SU-DHL-6 (cell line): ENCODE results near the gene EEF1A2.

ENCODE experiments used
- H2AFZ ChIP-seq: fragments of 200-600 bp; sonication (generic); 2 replicates; pipeline ENCODE4 v1.6.1; 2014; ENCODE audit warnings: low read depth, mild to moderate bottlenecking, moderate library complexity, mixed read lengths, antibody characterized with exemption, low read length; ENCODE audit not compliant: severe bottlenecking
- H3F3A ChIP-seq: fragments of 200-600 bp; shearing (Covaris generic); 2 replicates; pipeline ENCODE4 v1.6.0; 2016; ENCODE audit warnings: antibody characterized with exemption, mild to moderate bottlenecking; ENCODE audit not compliant: insufficient read depth
- H3K27ac ChIP-seq: fragments of 200-600 bp; sonication (generic); 2 replicates; pipeline ENCODE4 v1.5.1; 2016; ENCODE audit warnings: low read depth, mild to moderate bottlenecking, low read length, moderate library complexity, mixed read lengths
- H3K27me3 ChIP-seq: fragments of 200-600 bp; sonication (generic), shearing (Covaris generic); 2 replicates; pipeline ENCODE4 v1.6.0; 2014; ENCODE audit warnings: mild to moderate bottlenecking, low read length
- H3K36me3 ChIP-seq: fragments of 200-600 bp; sonication (generic); 2 replicates; pipeline ENCODE4 v1.6.1; 2014; ENCODE audit warnings: mild to moderate bottlenecking, low read length, mixed read lengths
- H3K4me2 ChIP-seq: fragments of 300-600, 200-600 bp; shearing (Covaris generic), sonication (generic); 2 replicates; pipeline ENCODE4 v1.6.0; 2014; ENCODE audit warnings: low read length, low read depth, mild to moderate bottlenecking; ENCODE audit not compliant: poor library complexity, severe bottlenecking
- H3K4me3 ChIP-seq: fragments of 200-600 bp; sonication (generic); 2 replicates; pipeline ENCODE4 v1.5.1; 2014; ENCODE audit warnings: antibody characterized with exemption, low read length, mild to moderate bottlenecking, mixed read lengths; ENCODE audit not compliant: insufficient read depth, poor library complexity, severe bottlenecking
- H3K79me2 ChIP-seq: fragments of 200-600 bp; sonication (generic); 2 replicates; pipeline ENCODE4 v1.6.1; 2014; ENCODE audit warnings: mild to moderate bottlenecking, low read length, moderate library complexity; ENCODE audit not compliant: insufficient read depth
- H3K9ac ChIP-seq: fragments of 200-600 bp; sonication (generic); 2 replicates; pipeline ENCODE4 v1.7.0; 2014; ENCODE audit warnings: mild to moderate bottlenecking, low read length
- H3K9me2 ChIP-seq: fragments of 200-600 bp; sonication (generic); replicated peaks from 2 replicates; pipeline ENCODE4 v1.6.1; 2014; ENCODE audit warnings: low read length; ENCODE audit not compliant: insufficient read depth
- H3K9me3 ChIP-seq: fragments of 200-600 bp; sonication (generic); 2 replicates; pipeline ENCODE4 v1.6.1; 2014; ENCODE audit warnings: low read length, mixed read lengths; ENCODE audit not compliant: insufficient read depth
- H4K20me1 ChIP-seq: fragments of 200-600 bp; sonication (generic); 2 replicates; pipeline ENCODE4 v1.6.1; 2014; ENCODE audit warnings: low read depth, mild to moderate bottlenecking, antibody characterized with exemption, low read length, moderate library complexity, mixed read lengths
- CTCF ChIP-seq: fragments of 200-600 bp; sonication (generic); IDR thresholded peaks from one replicate; pipeline ENCODE4 v1.5.1; 2017; ENCODE audit warnings: antibody characterized with exemption, mild to moderate bottlenecking, low read length, moderate library complexity; ENCODE audit not compliant: insufficient read depth, poor library complexity, severe bottlenecking
- EZH2phosphoT487 ChIP-seq: fragments of 200-600 bp; sonication (generic), shearing (Covaris generic); conservative IDR thresholded peaks from 2 replicates; pipeline ENCODE4 v1.6.1; 2018; ENCODE audit warnings: mild to moderate bottlenecking, antibody characterized with exemption, low read length, moderate library complexity, mixed read lengths

The EEF1A2 gene

GRCh38 chr20:63522091-63522868 lies 23.4 kb upstream of the EEF1A2 start:
- Histone ChIP-seq H3K79me2 (no peaks in the 10 kb centered on the region), H4K20me1 (no peaks in the 10 kb centered on the region), H3K9me3 (no peaks in the 10 kb centered on the region), H3K36me3 (peaks cover 3% of the 10 kb centered on the region; the same call in 1 of the 2 replicates), H3K9ac (no peak overlapping the region), H3K9me2 (no peaks in the 10 kb centered on the region), H3K4me2 (no peak overlapping the region), H3K27me3 (no peaks in the 10 kb centered on the region), H3K27ac (no peak overlapping the region), H3K4me3 (no peak overlapping the region), H3F3A (0 out of 2 replicates have a peak, but pooled peaks cover 3% of the 10 kb centered on the region), H2AFZ (no peak overlapping the region)
- TF ChIP-seq EZH2phosphoT487: no peak
- TF ChIP-seq CTCF: no peak

DNA sequence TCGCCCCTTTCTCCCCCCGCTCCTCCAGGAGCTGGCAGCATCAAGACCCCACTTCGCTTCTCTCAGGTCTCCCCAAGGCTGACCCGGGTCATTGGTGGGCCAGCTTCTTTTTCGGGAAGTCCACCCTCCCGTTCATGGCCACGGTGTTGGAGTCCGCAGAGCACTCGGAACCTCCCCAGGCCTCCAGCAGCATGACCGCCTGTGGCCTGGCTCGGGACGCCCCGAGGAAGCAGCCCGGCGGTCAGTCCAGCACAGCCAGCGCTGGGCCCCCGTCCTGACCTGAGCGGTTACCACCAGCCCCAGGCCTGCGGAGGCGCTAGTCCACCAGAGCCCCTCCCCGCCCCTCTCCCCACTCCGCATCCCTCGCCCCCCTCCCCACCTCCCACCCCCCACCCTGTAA lies 22.7 kb upstream of the EEF1A2 start:
- H3K9me3 ChIP-seq: no peaks in the 10 kb centered on the region
- H3K4me3 ChIP-seq: peak overlapping the region; percentile 79
- H3K36me3 ChIP-seq: peaks cover 3% of the 10 kb centered on the region; the same call in 1 of the 2 replicates
- H3K9ac ChIP-seq: peak overlapping the region; percentile 67
- H3K79me2 ChIP-seq: no peaks in the 10 kb centered on the region
- no peaks in the 10 kb centered on the region for H3K9me2 ChIP-seq
- no peaks in the 10 kb centered on the region for H3K27me3 ChIP-seq
- 0 out of 2 replicates have a peak, but pooled peaks cover 3% of the 10 kb centered on the region for H3F3A ChIP-seq
- H3K4me2 ChIP-seq: peak overlapping the region; percentile 72
- no peak overlapping the region for H3K27ac ChIP-seq
- TF ChIP-seq EZH2phosphoT487 (no peak), CTCF (no peak)
- H2AFZ ChIP-seq: no peak overlapping the region
- H4K20me1 ChIP-seq: no peaks in the 10 kb centered on the region

- H3K4me3 ChIP-seq: peak overlapping the region; percentile 79
- no peak overlapping the region for H2AFZ ChIP-seq
- peaks cover 3% of the 10 kb centered on the region; the same call in 1 of the 2 replicates for H3K36me3 ChIP-seq
- no peaks in the 10 kb centered on the region for H3K27me3 ChIP-seq
- no peaks in the 10 kb centered on the region for H3K9me3 ChIP-seq
- peak overlapping the region; percentile 72 for H3K4me2 ChIP-seq
- no peaks in the 10 kb centered on the region for H3K79me2 ChIP-seq
- H3K9me2 ChIP-seq: no peaks in the 10 kb centered on the region
- H3F3A ChIP-seq: 0 out of 2 replicates have a peak, but pooled peaks cover 3% of the 10 kb centered on the region
- peak overlapping the region; percentile 25; the same call in 1 of the 2 replicates for H3K27ac ChIP-seq
- no peaks in the 10 kb centered on the region for H4K20me1 ChIP-seq
- TF ChIP-seq CTCF (no peak), EZH2phosphoT487 (no peak)
- H3K9ac ChIP-seq: peak overlapping the region; percentile 67
Observed at GRCh38 chr20:63520934-63521601, 22.2 kb upstream of the EEF1A2 start.
